ENCODE data around the gene FTSJ1.

The FTSJ1 gene

GRCh38 chrX:48470110-48470832 is 5.7 kb upstream of the FTSJ1 start, which contains the start of gene SLC38A5:
TSS of gene SLC38A5 (minus strand) at chrX:48470260. CDS start at chrX:48467924, 2,336 bp downstream.
- no peak for DNase-seq (ENCODE audit: low read depth in 1 of 2, low spot score in 1 of 2)

GRCh38 chrX:48470833-48471118 is 5.2 kb upstream of the FTSJ1 start:
- no peak for DNase-seq (ENCODE audit: low read depth in 1 of 2, low spot score in 1 of 2)

GRCh38 chrX:48471504-48471903 is 4.5 kb upstream of the FTSJ1 start:
- DNase-seq (ENCODE audit: low read depth in 1 of 2, low spot score in 1 of 2): no peak

- no peak for DNase-seq (ENCODE audit: low read depth in 1 of 2, low spot score in 1 of 2)
Observed at GRCh38 chrX:48472225-48472624, 3.8 kb upstream of the FTSJ1 start.

GRCh38 chrX:48472851-48473703 is 2.9 kb upstream of the FTSJ1 start:
- no peak for DNase-seq (ENCODE audit: low read depth in 1 of 2, low spot score in 1 of 2)

- no peak for DNase-seq (ENCODE audit: low read depth in 1 of 2, low spot score in 1 of 2)
Observed at GRCh38 chrX:48473704-48473990, 2.4 kb upstream of the FTSJ1 start.

- no peak for DNase-seq (ENCODE audit: low read depth in 1 of 2, low spot score in 1 of 2)
Observed at GRCh38 chrX:48474127-48474526, 1.9 kb upstream of the FTSJ1 start.

GRCh38 chrX:48474581-48474980 is 1.4 kb upstream of the FTSJ1 start:
- DNase-seq (ENCODE audit: low read depth in 1 of 2, low spot score in 1 of 2): no peak

GRCh38 chrX:48475296-48475695 is 703 bp upstream of the FTSJ1 start:
- no peak for DNase-seq (ENCODE audit: low read depth in 1 of 2, low spot score in 1 of 2)

GRCh38 chrX:48476919-48477318 is 920 bp downstream of the FTSJ1 start:
- DNase-seq (ENCODE audit: low read depth in 1 of 2, low spot score in 1 of 2): no peak

GRCh38 chrX:48477960-48478755 is 2.2 kb downstream of the FTSJ1 start:
- no peak for DNase-seq (ENCODE audit: low read depth in 1 of 2, low spot score in 1 of 2)

- no peak for DNase-seq (ENCODE audit: low read depth in 1 of 2, low spot score in 1 of 2)
Observed at GRCh38 chrX:48478806-48479205, 2.8 kb downstream of the FTSJ1 start.

- DNase-seq (ENCODE audit: low read depth in 1 of 2, low spot score in 1 of 2): no peak
Observed at GRCh38 chrX:48480142-48480541, 4.1 kb downstream of the FTSJ1 start.

- DNase-seq (ENCODE audit: low read depth in 1 of 2, low spot score in 1 of 2): no peak
Observed at GRCh38 chrX:48480583-48480982, 4.6 kb downstream of the FTSJ1 start.

GRCh38 chrX:48482526-48482925 is 6.5 kb downstream of the FTSJ1 start:
- DNase-seq (ENCODE audit: low read depth in 1 of 2, low spot score in 1 of 2): no peak

- DNase-seq (ENCODE audit: low read depth in 1 of 2, low spot score in 1 of 2): no peak
Observed at GRCh38 chrX:48487362-48487798, 11.4 kb downstream of the FTSJ1 start.

GRCh38 chrX:48488034-48488433 is 12.0 kb downstream of the FTSJ1 start:
- DNase-seq (ENCODE audit: low read depth in 1 of 2, low spot score in 1 of 2): no peak

- no peak for DNase-seq (ENCODE audit: low read depth in 1 of 2, low spot score in 1 of 2)
Observed at GRCh38 chrX:48489296-48489695, 13.3 kb downstream of the FTSJ1 start.

- no peak for DNase-seq (ENCODE audit: low read depth in 1 of 2, low spot score in 1 of 2)
Observed at GRCh38 chrX:48489892-48490291, 13.9 kb downstream of the FTSJ1 start.

GRCh38 chrX:48490661-48491060 is 14.7 kb downstream of the FTSJ1 start:
- DNase-seq (ENCODE audit: low read depth in 1 of 2, low spot score in 1 of 2): no peak

GRCh38 chrX:48491809-48492208 is 15.8 kb downstream of the FTSJ1 start:
- no peak for DNase-seq (ENCODE audit: low read depth in 1 of 2, low spot score in 1 of 2)
